Esophagus (tissue), 2 donors: ENCODE measurements around the gene ELL. TPM values are rescaled to one million over a fixed set of nuclear protein-coding genes. Genes with fewer than 3 reads are reported as not detected.
"Not testable (repeated sequence)": the region's sequence is repeated elsewhere in the genome, so short reads cannot be mapped to it uniquely, and the experiment has no call there.

Experiments used
- H3K27ac ChIP-seq, 2 donors: one replicate each; pipeline ENCODE4 v1.5.1; 2013; ENCODE audit warnings: low read depth in 2 of 2, mild to moderate bottlenecking in 2 of 2, inconsistent platforms in 1 of 2, low read length in 1 of 2, moderate library complexity in 1 of 2
- H3K27me3 ChIP-seq, 2 donors: one replicate each; pipeline ENCODE4 v1.6.1; 2013; ENCODE audit warnings: low read length in 2 of 2, control low read depth in 1 of 2, mild to moderate bottlenecking in 1 of 2; ENCODE audit not compliant: insufficient read depth in 2 of 2, control insufficient read depth in 1 of 2
- H3K36me3 ChIP-seq, 2 donors: one replicate each; pipeline ENCODE4 v1.6.1; 2013; ENCODE audit warnings: low read length in 1 of 2; ENCODE audit not compliant: control insufficient read depth in 2 of 2, insufficient read depth in 2 of 2
- H3K4me1 ChIP-seq, 2 donors: one replicate each; pipeline ENCODE4 v1.6.1; 2013; ENCODE audit warnings: low read length in 1 of 2; ENCODE audit not compliant: control insufficient read depth in 2 of 2, insufficient read depth in 2 of 2
- H3K4me3 ChIP-seq, 2 donors: one replicate each; pipeline ENCODE4 v1.5.1; 2013; ENCODE audit warnings: low read length in 2 of 2, mild to moderate bottlenecking in 2 of 2, low read depth in 1 of 2, moderate library complexity in 1 of 2
- H3K9me3 ChIP-seq, 2 donors: one replicate each; pipeline ENCODE4 v1.6.1; 2013; ENCODE audit warnings: mild to moderate bottlenecking in 2 of 2, low read depth in 1 of 2, low read length in 1 of 2, moderate library complexity in 1 of 2; ENCODE audit not compliant: control insufficient read depth in 2 of 2, insufficient read depth in 1 of 2
- WGBS, 2 donors: extraction: QIAGEN DNeasy Blood & Tissue Kit; methylation state at CpG; one replicate each; pipeline ENCODE4 v1.1.7; 2013; 5-methylcytosine and 5-hydroxymethylcytosine counted together
- polyA plus RNA-seq, 2 donors: library from polyadenylated mRNA; stranded (reverse); fragments of 200-250 nt; gene quantifications; one replicate each; pipeline ENCODE4 v1.2.3, GENCODE V29; 2013
- donor health status: healthy with polysubstance abuse.
- donor health status: Bipolar disorder and iron deficiency.

ELL gene
- polyA plus RNA-seq, 2 donors, result 7.1 to 9.1 TPM

DNA sequence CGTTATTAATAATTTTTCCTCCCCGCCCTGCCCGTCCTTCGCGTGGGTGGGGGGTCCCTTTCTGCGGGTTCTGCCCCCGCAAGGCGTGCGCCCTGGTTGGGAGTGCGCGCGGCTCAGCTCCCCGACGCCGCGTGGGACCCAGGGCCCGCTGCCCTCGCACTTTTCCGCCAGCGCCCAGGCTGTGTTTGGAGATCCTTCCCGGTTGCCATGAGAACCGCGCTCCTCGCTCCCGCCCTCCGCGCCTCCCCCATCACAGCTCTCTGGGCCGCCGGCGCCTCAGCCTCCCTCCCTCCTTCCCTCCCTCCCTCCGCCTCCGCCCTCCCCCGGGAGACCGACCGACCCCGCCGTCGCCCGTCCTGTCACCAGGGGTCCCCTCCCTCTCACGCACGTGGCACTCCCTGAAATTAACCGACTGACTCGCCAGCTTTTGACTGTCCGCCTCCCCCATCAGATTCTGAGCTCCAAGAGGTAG, 105.1 kb downstream of the ELL start:
- WGBS, 2 donors, result 1 to 2% methylated on average over 42 to 44 of the region's 44 CpGs

GRCh38 chr19:18415178-18415867, 106.5 kb downstream of the ELL start:
- H3K27me3 ChIP-seq, result no peaks in the 10 kb centered on the region
- no peaks in the 10 kb centered on the region for H3K9me3 ChIP-seq
- H3K27ac ChIP-seq, result peak overlapping the region; percentile 84 to 88
- H3K4me3 ChIP-seq, result no peak overlapping the region
- no peaks in the 10 kb centered on the region for H3K36me3 ChIP-seq
- WGBS, 2 donors, result 30 to 33% methylated on average over 25 of the region's 25 CpGs
- peaks cover 5 to 30% of the 10 kb centered on the region in 2 donors for H3K4me1 ChIP-seq

More for the DNA sequence above, 105.1 kb downstream of the ELL start:
- Histone ChIP-seq H3K27me3 (no peaks in the 10 kb centered on the region), H3K4me3 (peak overlapping the region; percentile 14 to 18), H3K36me3 (no peaks in the 10 kb centered on the region), H3K4me1 (peaks cover 5 to 39% of the 10 kb centered on the region in 2 donors), H3K9me3 (no peaks in the 10 kb centered on the region), H3K27ac (peak overlapping the region; percentile 84 to 88)

GRCh38 chr19:18414504-18415177, 107.2 kb downstream of the ELL start:
- Histone ChIP-seq H3K36me3 (no peaks in the 10 kb centered on the region), H3K4me3 (no peak overlapping the region), H3K9me3 (no peaks in the 10 kb centered on the region), H3K27ac (peak overlapping the region; percentile 84 to 88), H3K27me3 (no peaks in the 10 kb centered on the region), H3K4me1 (peaks cover 5 to 25% of the 10 kb centered on the region in 2 donors)
- 25 to 34% methylated on average over 11 of the region's 11 CpGs for WGBS, 2 donors

- no peaks in the 10 kb centered on the region for H3K27me3 ChIP-seq
- no peaks in the 10 kb centered on the region for H3K9me3 ChIP-seq
- peaks cover 5 to 11% of the 10 kb centered on the region in 2 donors for H3K4me1 ChIP-seq
- 76 to 77% methylated on average over 16 of the region's 16 CpGs for WGBS, 2 donors
- H3K36me3 ChIP-seq, result no peaks in the 10 kb centered on the region
- H3K27ac ChIP-seq, result no peak overlapping the region
- H3K4me3 ChIP-seq, result no peak overlapping the region
Measured at GRCh38 chr19:18412610-18413239, 109.1 kb downstream of the ELL start.

DNA sequence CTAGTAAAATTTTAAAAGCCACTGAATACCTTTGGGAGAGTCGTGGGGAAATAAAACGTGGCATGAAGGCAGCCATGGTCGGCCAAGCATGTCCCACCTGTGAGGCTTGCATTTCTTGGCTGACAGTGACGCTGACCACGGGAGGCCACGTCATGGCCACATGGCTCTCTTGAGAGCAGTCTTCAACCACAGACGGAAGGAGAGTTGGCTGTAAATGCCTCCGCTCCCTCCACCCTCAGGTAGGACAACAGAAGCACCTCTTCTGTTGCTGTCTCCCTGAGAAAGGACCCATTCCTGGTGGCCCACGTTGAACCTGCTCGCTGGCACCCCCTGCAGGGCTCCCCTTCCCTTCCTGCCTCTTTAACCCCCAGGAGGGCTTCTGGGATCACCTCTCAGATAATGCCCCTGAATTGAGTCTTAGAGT, 113.8 kb downstream of the ELL start:
- H3K27me3 ChIP-seq, result no peaks in the 10 kb centered on the region
- H3K27ac ChIP-seq, result no peak overlapping the region
- 48 to 57% methylated on average over 10 of the region's 10 CpGs for WGBS, 2 donors

DNA sequence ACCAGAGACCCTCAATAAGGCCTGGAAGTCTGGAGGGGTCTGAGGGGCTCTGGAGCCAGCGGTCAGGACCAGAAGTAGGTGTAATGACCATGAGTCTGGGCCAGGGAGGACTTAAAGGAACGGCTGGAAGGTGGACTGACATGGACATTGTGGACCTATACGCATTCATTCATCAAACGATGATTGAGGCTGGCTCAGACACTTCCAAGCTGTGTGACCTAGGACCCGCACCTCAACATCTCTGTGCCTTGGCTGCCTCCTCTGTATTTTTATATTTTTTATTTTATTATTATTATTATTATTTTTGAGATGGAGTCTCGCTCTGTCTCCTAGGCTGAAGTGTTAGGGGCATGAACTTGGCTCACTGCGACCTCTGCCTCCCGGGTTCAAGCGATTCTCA, 115.1 kb downstream of the ELL start:
- Histone ChIP-seq H3K9me3 (no peaks in the 10 kb centered on the region), H3K4me1 (no peaks in the 10 kb centered on the region), H3K4me3 (no peak overlapping the region), H3K27me3 (no peaks in the 10 kb centered on the region), H3K36me3 (no peaks in the 10 kb centered on the region), H3K27ac (no peak overlapping the region)
- WGBS, 2 donors, result 90 to 95% methylated on average over 9 of the region's 9 CpGs

More for the DNA sequence above, 113.8 kb downstream of the ELL start:
- H3K36me3 ChIP-seq, result no peaks in the 10 kb centered on the region
- no peaks in the 10 kb centered on the region for H3K9me3 ChIP-seq
- H3K4me3 ChIP-seq, result no peak overlapping the region
- H3K4me1 ChIP-seq, result no peaks in the 10 kb centered on the region

DNA sequence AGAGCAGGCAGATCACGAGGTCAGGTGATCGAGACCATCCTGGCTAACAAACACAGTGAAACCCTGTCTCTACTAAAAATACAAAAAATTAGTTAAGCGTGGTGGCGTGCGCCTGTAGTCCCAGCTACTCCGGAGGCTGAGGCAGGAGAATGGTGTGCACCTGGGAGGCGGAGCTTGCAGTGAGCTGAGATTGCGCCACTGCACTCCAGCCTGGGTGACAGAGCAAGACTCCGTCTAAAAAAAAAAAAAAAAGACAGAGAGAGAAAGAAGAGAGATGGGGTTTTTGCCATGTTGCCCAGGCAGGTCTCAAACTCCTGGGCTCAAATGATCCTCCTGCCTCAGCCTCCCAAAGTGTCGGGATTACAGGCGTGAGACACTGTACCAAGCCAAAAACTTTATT, 116.1 kb downstream of the ELL start:
- H3K4me1 ChIP-seq, H3K4me3 ChIP-seq, H3K9me3 ChIP-seq, H3K27ac ChIP-seq, H3K27me3 ChIP-seq, H3K36me3 ChIP-seq: not testable (repeated sequence)
- 89 to 91% methylated on average over 11 of the region's 11 CpGs for WGBS, 2 donors

DNA sequence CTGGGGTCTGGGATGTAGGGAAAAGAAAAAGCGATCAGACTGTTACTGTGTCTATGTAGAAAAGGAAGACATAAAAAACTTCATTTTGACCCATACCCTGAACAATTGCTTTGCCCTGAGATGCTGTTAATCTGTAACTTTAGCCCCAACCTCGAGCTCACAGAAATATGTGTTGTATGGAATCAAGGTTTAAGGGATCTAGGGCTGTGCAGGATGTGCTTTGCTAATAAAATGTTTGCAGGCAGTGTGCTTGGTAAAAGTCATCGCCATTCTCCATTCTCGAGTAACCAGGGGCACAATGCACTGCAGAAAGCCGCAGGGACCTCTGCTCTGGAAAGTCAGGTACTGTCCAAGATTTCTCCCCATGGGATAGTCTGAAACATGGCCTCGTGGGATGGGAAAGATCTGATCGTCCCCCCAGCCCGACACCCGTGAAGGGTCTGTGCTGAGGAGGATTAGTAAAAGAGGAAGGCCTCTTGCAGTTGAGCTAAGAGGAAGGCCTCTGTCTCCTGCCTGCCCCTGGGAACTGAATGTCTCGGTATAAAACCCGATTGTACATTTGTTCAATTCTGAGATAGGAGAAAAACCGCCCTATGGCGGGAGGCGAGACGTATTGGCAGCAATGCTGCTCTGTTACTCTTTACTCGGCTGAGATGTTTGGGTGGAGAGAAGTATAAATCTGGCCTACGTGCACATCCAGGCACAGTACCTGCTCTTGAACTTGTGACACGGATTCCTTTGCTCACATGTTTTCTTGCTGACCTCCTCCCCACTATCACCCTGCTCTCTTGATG, 119.2 kb downstream of the ELL start:
- WGBS, 2 donors, result 73 to 81% methylated on average over 18 of the region's 18 CpGs
- H3K36me3 ChIP-seq, H3K9me3 ChIP-seq, H3K27me3 ChIP-seq, H3K4me1 ChIP-seq, H3K4me3 ChIP-seq: not testable (repeated sequence)
- peak overlapping the region in 1 of 2 donors; percentile 20 for H3K27ac ChIP-seq

- Histone ChIP-seq H3K36me3 (no peaks in the 10 kb centered on the region), H3K4me3 (no peak overlapping the region), H3K27me3 (no peaks in the 10 kb centered on the region), H3K9me3 (no peaks in the 10 kb centered on the region), H3K4me1 (peaks cover 0 to 4% of the 10 kb centered on the region in 2 donors), H3K27ac (peak overlapping the region in 1 of 2 donors; percentile 35)
- WGBS, 2 donors, result 41 to 43% methylated on average over 7 of the region's 7 CpGs
Measured at GRCh38 chr19:18401580-18402112, 120.2 kb downstream of the ELL start.
